ENCODE data around the gene GALR3.

GALR3 gene

DNA sequence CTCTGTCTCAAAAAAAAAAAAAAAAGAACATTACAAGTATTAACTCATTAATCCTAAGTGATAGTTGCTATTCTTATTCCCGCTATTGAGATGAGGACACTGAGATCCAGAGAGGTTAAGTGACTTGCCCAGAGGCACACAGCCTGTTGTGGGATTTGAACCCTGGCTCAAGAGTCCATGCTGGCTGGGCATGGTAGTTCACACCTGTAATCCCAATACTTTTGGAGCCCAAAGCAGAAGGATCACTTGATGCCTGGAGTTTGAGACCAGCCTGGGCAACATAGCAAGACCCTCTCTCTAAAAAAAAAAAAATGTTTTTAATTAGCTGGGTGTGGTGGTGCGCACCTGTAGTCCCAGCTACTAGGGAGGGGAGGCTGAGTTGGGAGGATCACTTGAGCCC lies 11.3 kb upstream of the GALR3 start:
- no peak overlapping the region for H3K4me3 ChIP-seq (ENCODE audit: low read depth, low read length)
- no peak for TF ChIP-seq CTCF (IDR thresholded peaks at IDR 0.05; ENCODE audit: low read depth, low read length)
- TF ChIP-seq POLR2A (IDR thresholded peaks at IDR 0.05; ENCODE audit: extremely low read depth, insufficient read length) = no peak
- TF ChIP-seq MYC (IDR thresholded peaks at IDR 0.05; ENCODE audit: low read depth, low read length) = no peak
- no peak for TF ChIP-seq MAX (IDR thresholded peaks at IDR 0.05; ENCODE audit: low read depth, low read length)
- no peak for DNase-seq (ENCODE audit: low read depth)

DNA sequence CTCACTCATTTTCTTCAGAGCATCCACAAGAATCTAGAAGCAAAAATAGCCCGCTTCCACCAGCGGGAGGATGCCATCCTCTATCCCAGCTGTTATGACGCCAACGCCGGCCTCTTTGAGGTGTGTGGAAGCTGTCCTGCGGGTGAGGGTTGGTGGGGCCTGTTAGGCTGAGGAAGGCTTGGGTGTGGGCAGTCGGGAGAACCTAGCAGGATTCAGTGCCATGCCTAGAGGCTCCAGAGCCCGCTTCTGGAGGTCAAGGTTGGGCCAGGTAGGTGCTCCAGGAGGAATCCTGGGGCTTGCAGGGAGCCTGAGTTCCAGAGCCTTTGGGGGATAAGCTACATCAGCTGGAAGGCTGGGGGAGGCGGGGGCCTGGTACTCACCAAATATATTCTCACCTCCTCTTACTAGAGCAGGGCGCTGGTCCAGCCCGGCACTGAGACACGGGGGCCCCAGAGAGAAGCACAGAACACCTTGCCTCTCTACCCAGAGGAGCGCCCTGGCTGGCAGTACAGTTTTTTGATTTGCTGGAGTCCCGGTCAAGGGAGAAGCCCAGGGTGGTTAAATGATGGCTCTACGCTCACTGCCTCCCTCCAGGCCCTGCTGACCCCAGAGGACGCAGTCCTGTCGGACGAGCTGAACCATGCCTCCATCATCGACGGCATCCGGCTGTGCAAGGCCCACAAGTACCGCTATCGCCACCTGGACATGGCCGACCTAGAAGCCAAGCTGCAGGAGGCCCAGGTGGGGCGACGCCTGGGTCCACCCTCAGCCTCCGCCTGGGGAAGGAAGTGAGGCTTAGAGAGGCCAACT lies 10.1 kb upstream of the GALR3 start:
- TF ChIP-seq MAX (IDR thresholded peaks at IDR 0.05; ENCODE audit: low read depth, low read length) (no peak), MYC (IDR thresholded peaks at IDR 0.05; ENCODE audit: low read depth, low read length) (no peak), CTCF (IDR thresholded peaks at IDR 0.05; ENCODE audit: low read depth, low read length) (no peak), POLR2A (IDR thresholded peaks at IDR 0.05; ENCODE audit: extremely low read depth, insufficient read length) (no peak)
- no peak overlapping the region for H3K4me3 ChIP-seq (ENCODE audit: low read depth, low read length)
- no peak for DNase-seq (ENCODE audit: low read depth)

DNA sequence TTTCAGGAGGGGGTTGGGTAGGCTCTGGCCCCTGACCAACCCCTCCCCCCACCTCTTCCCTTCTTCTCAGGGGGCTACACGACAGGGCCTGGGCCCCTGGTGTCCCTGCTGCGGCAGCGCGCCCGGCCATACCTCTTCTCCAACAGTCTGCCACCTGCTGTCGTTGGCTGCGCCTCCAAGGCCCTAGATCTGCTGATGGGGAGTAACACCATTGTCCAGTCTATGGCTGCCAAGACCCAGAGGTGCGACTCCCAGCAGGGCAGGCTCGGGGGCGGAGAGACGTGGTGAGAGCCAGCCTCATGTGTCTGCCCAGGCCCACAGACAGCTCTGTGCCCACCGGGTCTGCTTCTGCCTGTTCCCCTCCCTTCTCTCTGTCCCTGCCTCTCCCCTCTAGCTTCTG lies 7.6 kb upstream of the GALR3 start:
- H3K4me3 ChIP-seq (ENCODE audit: low read depth, low read length) = no peak overlapping the region

GRCh38 chr22:37816543-37817180 lies 6.5 kb upstream of the GALR3 start:
- H3K4me3 ChIP-seq (ENCODE audit: low read depth, low read length) = no peak overlapping the region
- DNase-seq (ENCODE audit: low read depth) = no peak
- TF ChIP-seq POLR2A (IDR thresholded peaks at IDR 0.05; ENCODE audit: extremely low read depth, insufficient read length) (no peak), MAX (IDR thresholded peaks at IDR 0.05; ENCODE audit: low read depth, low read length) (no peak), MYC (IDR thresholded peaks at IDR 0.05; ENCODE audit: low read depth, low read length) (no peak), CTCF (IDR thresholded peaks at IDR 0.05; ENCODE audit: low read depth, low read length) (no peak)

More for the DNA sequence above, 7.6 kb upstream of the GALR3 start:
- no peak for DNase-seq (ENCODE audit: low read depth)
- TF ChIP-seq POLR2A (IDR thresholded peaks at IDR 0.05; ENCODE audit: extremely low read depth, insufficient read length) (no peak), MAX (IDR thresholded peaks at IDR 0.05; ENCODE audit: low read depth, low read length) (no peak), MYC (IDR thresholded peaks at IDR 0.05; ENCODE audit: low read depth, low read length) (no peak), CTCF (IDR thresholded peaks at IDR 0.05; ENCODE audit: low read depth, low read length) (no peak)

- no peak overlapping the region for H3K4me3 ChIP-seq (ENCODE audit: low read depth, low read length)
- TF ChIP-seq MYC (IDR thresholded peaks at IDR 0.05; ENCODE audit: low read depth, low read length) = no peak
- peak; percentile 82 for TF ChIP-seq CTCF (IDR thresholded peaks at IDR 0.05; ENCODE audit: low read depth, low read length)
- DNase-seq (ENCODE audit: low read depth) = peak; percentile 74
Observed at GRCh38 chr22:37817705-37818408, 5.3 kb upstream of the GALR3 start.

Measured in NB4 (cell line).